ENCODE results near the gene PEX11A. TPM values are rescaled to one million over a fixed set of nuclear protein-coding genes. Genes with fewer than 3 reads are reported as not detected.

Gene PEX11A
- total and polyA plus RNA-seq, 2 donors (not counting 3 experiments of a cell fraction or from before 2014, with no cell fraction given): 3.2 to 4.4 TPM

- H3K9me3 ChIP-seq (replicated peaks; ENCODE audit: control insufficient read depth, insufficient read depth, low read length): no peaks in the 10 kb centered on the region
- BruUV-seq (replicated peaks): no TSS peak
- H3K9me1 ChIP-seq (replicated peaks; ENCODE audit: control insufficient read depth, extremely low read depth, insufficient read depth, low read length): no peaks in the 10 kb centered on the region
- FAIRE-seq (no peak), DNase-seq (ENCODE audit: low read depth, low spot score) (no peak)
- H4K20me1 ChIP-seq (replicated peaks; ENCODE audit: control insufficient read depth, extremely low read depth, insufficient read depth, low read length): no peaks in the 10 kb centered on the region
- H3K79me2 ChIP-seq (ENCODE audit: control insufficient read depth, insufficient read depth, low read length): no peaks in the 10 kb centered on the region
- ChIA-PET POLR2A (no interaction called here), CTCF (interaction anchor here (0.7 to 3.6 kb wide), 19 partner anchors 9 to 549 kb away, joined by 3 to 21 read pairs (median 5); no protein-coding TSS in a partner anchor)
- H3K27ac ChIP-seq (ENCODE audit: insufficient read depth, low read depth, low read length): no peak overlapping the region
- no peak overlapping the region for H2AFZ ChIP-seq (ENCODE audit: low read depth, low read length)
- H3K4me1 ChIP-seq (ENCODE audit: control insufficient read depth, extremely low read depth, insufficient read depth, low read length): no peaks in the 10 kb centered on the region
- no peak overlapping the region for H3K4me2 ChIP-seq (ENCODE audit: insufficient read depth, low read length)
- no peak overlapping the region for H3K4me3 ChIP-seq (replicated peaks in 1 of 3; ENCODE audit: insufficient read depth in 1 of 3, low read depth in 1 of 3, low read length in 3 of 3)
- TF ChIP-seq MYC (IDR thresholded peaks at IDR 0.05; ENCODE audit: low read depth, low read length) (no peak), GATA2 (IDR thresholded peaks at IDR 0.05; ENCODE audit: insufficient read depth, insufficient read length, low read depth, low read length) (no peak), FOS (IDR thresholded peaks at IDR 0.05; ENCODE audit: borderline replicate concordance, insufficient read depth, low read length) (no peak), CTCF (IDR thresholded peaks at IDR 0.05; ENCODE audit: extremely low read depth in 1 of 2, insufficient read depth in 1 of 2, low read depth in 1 of 2, low read length in 2 of 2) (no peak), EZH2 (IDR thresholded peaks at IDR 0.05; ENCODE audit: borderline replicate concordance, low read depth, low read length, severe bottlenecking) (no peak), JUN (IDR thresholded peaks at IDR 0.05; ENCODE audit: borderline replicate concordance, insufficient read depth, insufficient read length, low read depth) (no peak)
- dilution Hi-C loops (cut with MboI; ENCODE audit: extremely low pct_ligation_motif_present, low sequenced_read_pairs) (no loop called here), intact Hi-C loops (cut with micrococcal nuclease) (loop anchor here (1.0 kb wide), 1 partner anchor 25 kb away; no protein-coding TSS in a partner anchor)
- H3K9ac ChIP-seq (replicated peaks; ENCODE audit: extremely low read depth, insufficient read depth, low read length): no peak overlapping the region
- peaks cover 0 to 1% of the 10 kb centered on the region in 2 experiments for H3K27me3 ChIP-seq (ENCODE audit: control insufficient read depth in 2 of 2, insufficient read depth in 2 of 2, low read length in 2 of 2)
- no peaks in the 10 kb centered on the region for H3K36me3 ChIP-seq (ENCODE audit: control insufficient read depth in 2 of 2, extremely low read depth in 1 of 2, insufficient read depth in 2 of 2, low read length in 2 of 2)
These were observed 18.1 kb downstream of the PEX11A start for GRCh38 chr15:89672221-89673164.
